Endothelial cell of hepatic sinusoid (primary cell): Measurements from ENCODE around the gene ZBTB20.

ENCODE experiments used
- in situ Hi-C: cut with HindIII; loops from 2 replicates; pipeline ENCODE4 v1.10.0; 2017; ENCODE audit warnings: low sequenced_read_pairs

The ZBTB20 gene

DNA sequence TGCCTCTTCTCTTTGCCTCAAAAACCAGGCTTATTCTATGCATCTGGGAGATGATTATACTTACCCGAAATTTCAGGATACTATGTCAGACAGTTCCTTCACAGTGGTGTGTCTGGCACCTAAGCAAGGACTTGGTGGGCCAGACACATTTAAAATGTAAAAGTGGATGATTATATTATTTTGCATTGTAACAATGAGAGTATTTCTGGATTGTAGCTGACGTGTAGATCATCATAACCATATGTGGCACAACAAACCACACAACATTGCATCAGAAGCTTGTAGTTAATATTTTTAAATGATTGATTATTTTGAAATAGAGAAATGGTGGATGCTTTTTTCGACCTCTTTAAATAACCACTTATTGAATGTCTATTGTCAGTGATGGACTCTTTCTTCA is 744.2 kb downstream of the ZBTB20 start:
- in situ Hi-C loops, result no loop called here

- in situ Hi-C loops, result no loop called here
Observed at GRCh38 chr3:114401346-114401745, 745.7 kb downstream of the ZBTB20 start.

DNA sequence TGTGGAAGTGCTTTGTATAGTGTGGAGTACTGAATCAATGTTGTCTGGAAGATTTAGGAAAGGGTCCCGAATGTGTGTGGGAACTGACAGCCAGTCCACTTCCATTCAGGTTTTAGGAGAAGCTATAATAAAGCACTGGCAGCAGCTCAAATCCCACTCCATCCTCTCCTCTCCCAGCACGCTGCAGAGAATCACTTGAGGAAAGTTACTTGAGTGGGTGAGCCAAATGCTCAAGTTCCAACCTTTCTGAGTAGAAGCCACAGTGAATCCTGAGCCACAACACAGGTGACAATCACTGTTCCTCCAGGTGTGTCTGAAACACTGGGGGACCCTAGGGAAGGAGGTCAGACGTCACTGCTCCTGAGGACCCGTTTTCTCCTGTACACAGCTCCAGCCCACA is 746.7 kb downstream of the ZBTB20 start:
- in situ Hi-C loops, result no loop called here

DNA sequence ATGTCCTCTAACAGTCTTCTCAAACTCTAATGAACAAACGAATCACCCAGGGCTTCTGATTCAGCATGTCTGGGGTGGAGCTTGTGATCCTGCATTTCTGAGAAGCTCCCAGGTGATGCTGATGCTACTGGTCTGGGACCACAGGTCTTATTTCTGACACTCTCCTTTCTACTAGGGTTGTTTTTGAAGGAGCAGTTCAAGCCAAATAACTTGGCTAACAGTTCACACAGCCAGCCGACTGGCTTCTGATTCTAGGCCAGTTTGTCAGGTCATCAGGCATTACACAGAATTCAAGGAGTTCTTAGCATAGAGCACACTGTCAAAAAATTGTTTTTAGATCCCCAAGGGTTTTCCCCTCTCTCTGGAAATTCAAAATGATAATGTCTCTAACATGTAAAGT is 752.5 kb downstream of the ZBTB20 start:
- in situ Hi-C loops, result no loop called here

- in situ Hi-C loops, result no loop called here
Observed at GRCh38 chr3:114393367-114394072, 753.6 kb downstream of the ZBTB20 start.

DNA sequence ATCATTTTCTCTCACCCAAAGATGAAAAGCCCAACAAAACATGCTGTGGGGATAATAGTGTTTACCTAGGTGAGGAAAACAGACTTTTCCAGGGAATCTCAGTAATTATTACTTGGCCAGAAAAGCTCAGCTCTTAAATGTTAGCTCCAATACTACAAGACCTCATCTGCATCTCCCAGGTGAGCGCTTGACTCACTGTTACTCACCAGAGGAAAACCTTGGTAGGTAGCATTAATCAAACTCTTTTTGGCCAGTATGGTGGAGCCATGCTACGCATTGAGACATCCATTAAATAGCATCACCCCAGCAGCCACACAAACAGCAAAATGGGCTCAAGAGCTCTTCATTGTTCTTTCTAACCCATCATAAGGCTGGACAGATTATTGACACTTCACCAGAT is 754.3 kb downstream of the ZBTB20 start:
- in situ Hi-C loops, result no loop called here

DNA sequence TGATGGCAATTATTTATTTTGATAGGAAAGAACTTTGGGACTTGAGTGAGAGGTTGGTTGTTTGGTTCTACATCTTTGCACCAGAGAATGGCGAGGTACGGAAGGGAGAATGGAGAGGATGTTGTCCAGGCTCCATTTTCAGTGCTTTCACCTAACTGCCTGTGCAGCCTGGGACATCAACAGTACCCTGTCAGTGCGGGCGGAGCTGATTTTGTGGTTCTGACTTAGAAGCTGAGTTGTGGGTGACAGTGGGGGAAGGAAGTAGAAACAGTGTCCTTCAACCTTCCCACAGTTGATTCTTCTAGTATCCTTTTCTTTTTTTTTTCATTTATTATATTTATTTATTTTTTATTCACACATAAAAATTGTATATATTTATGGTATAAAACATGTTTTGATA is 757.9 kb downstream of the ZBTB20 start:
- in situ Hi-C loops, result no loop called here

DNA sequence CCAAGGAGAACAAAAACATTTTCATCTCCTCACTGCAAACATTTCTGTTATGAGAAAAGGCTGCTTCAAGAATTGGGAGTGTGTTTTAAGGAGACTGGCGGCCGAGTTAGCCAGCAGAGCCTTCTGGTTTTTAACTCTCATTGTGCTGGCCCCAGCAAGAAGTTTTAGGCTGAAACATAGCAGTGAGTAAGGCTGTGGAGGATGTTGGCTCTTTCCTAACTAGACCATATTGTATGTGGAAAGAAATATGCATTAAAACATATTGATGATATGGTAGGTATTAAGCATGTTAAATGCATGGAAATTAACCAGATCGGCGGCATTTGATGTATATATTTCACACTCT is 762.6 kb downstream of the ZBTB20 start:
- in situ Hi-C loops, result no loop called here

DNA sequence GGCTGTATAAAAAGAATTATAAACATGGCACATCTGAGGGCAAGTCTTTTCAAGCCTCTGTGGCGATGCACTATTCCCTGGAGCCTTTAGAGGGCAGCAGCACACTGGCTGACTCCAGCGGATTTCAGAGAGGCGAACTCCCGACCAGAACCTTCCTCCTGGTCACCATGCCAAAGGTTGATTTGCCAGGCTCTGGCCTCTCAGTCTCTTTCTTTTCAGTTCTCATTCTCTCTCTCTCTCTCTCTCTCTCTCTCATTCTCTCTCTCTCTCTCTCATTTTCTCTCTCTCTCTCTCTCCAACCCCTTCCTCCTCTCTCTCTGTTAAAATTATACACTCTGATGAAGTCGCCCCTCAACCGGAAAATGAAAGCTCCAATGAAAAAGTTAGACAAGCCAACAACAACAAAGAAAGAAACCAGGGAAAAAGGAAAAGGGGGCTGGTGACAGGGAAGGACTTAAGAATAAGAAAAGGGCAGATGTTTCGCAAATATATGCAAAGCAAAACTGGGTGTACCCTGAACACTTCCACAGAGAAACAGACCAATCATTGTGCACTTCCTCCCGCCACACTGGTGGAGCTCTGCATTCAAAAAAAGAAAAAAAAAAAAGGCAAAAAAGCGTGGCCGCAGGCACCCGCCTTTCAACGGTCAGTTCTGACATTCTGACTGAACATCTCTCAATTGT is 763.1 kb downstream of the ZBTB20 start:
- in situ Hi-C loops, result no loop called here

GRCh38 chr3:114380233-114380651 is 766.8 kb downstream of the ZBTB20 start:
- in situ Hi-C loops, result no loop called here

DNA sequence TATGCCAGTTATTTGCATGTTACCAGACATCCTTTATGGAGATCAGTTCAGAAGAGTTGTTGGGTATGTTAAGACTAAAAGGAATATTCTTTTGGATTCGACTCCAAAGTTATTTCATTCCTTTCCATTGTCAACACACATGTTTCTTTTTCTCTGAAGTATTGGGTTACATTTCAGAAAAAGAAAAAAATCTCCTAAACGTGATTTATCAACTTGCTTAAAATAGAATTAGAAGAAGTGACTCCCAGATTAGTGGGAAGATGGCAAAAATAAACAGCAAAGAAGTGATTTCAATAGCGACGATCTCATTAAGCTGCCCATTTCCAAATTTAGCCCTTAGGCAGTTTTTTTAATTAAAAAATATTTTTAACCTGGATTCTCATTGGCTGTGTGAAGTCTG is 767.8 kb downstream of the ZBTB20 start:
- in situ Hi-C loops, result no loop called here

DNA sequence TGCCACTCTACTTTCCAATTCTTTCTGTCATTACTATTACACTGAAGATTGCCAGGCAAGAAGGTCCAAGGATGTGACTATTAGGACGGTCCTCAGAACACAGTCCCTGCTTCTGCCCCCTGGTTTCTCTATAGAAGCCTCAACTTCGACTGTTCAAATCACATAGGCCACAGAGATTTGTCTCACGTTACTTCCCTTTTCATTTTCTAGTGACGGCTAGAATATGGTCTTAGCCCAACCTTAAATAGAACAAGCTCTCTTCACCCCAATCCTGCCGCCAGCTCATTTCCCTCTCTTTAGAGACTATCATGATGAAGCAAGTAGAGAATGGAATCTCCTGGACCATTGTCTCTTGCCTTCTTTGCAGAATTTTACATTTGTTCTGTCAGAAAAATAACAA is 768.3 kb downstream of the ZBTB20 start:
- in situ Hi-C loops, result no loop called here

DNA sequence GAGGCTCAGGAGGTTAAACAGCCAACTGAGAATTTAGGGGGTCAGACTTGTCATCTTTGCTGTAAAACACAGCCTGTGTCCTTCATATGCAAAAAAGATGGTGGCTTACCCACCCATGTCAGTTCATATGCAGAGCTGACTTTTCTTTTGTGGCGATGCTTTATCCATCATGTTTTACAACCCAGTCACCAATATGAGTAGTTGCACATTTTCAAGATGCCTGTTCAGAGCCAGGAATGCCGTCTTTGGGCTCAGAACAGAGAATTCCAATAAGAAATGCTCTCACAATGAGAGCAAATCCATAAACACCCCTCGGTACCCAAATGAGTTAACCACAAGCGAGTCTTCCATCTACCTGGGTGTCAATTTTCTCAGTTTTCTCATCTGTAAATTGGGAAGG is 769.7 kb downstream of the ZBTB20 start:
- in situ Hi-C loops, result no loop called here

DNA sequence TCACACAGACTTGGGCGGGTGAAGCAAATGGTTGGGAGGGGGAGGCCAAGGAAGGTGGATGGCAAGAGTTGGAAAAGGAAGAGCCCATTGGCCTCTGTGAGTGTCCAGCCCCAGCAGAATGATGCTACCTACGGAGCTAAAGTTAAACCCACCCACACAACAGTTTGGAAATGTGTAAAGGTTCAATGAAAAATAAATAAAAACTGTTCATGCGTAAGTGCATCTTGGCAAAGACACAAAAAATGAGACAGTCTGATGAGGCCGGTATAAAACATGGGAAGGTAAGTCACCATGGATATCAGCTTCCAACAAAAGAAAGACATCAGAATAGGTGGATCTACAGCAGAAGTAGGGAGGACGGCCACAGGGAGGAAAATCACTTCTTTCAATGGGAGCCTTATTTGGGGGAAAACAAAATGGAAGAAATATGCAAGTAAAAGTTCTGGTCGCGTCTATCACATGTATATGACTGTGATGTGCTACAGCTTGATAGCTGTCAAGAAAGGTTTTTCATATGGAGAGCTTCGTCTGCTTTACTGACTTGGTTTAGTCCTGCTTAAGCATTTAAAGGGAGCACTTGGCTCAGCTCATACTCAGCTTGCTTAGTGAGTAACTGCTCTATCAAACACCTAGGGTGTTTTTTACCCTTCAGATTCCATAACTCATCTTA is 770.4 kb downstream of the ZBTB20 start:
- in situ Hi-C loops, result no loop called here

GRCh38 chr3:114375608-114376421 is 771.3 kb downstream of the ZBTB20 start:
- in situ Hi-C loops, result no loop called here

DNA sequence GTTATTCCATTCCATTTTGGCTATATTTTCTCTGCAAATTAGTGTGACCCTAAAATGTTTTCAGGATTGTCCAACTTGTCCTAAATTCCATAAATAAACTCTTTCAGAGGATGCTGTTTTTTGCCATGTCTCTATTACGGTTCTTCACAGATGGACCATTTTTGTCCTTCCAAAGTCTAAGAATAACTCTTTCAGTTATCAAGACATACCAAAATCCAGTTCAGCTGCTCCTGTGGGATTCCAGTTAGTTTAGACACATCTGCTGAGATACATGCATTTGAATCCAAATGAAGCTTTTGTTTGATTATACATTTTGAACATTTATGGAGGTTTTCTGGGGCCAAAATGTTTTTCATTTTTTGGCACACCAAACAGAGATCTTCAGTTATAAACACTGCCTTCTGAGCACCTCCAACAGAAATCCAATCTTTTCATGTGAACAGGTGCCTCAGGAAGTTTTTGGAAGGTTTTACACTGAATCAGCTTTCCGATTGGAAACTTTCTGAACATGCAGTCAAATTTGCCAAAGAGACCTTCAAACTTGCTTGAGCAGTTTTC is 772.6 kb downstream of the ZBTB20 start:
- in situ Hi-C loops, result no loop called here

- in situ Hi-C loops, result no loop called here
Observed at GRCh38 chr3:114370537-114371174, 776.4 kb downstream of the ZBTB20 start.

DNA sequence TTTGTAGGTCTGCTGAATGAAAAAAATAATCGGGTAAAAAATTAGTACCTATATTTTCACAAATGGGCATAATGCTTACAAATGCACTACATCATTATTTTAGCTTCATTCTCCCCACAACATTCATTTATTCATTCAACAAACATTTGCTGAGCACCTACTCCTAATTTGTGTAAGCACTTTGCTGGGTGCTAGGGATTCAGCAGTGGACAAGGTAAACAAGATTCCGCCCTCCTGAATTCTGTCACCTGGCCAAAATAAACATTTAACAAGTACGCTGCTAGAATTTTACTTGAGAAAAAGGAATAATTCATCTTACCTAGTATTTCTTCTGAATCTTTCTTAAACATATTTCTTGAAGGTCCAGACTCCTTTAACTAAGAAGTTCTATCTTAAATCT is 781.2 kb downstream of the ZBTB20 start:
- in situ Hi-C loops, result no loop called here

- in situ Hi-C loops, result no loop called here
Observed at GRCh38 chr3:114364806-114365654, 782.1 kb downstream of the ZBTB20 start.
